Fibroblast of skin of scalp (primary cell): ENCODE results near the gene MN1.

Source experiments
- DNase-seq: peaks from one replicate; pipeline ENCODE4 v3.0.0-alpha.2; 2013

The MN1 gene

DNA sequence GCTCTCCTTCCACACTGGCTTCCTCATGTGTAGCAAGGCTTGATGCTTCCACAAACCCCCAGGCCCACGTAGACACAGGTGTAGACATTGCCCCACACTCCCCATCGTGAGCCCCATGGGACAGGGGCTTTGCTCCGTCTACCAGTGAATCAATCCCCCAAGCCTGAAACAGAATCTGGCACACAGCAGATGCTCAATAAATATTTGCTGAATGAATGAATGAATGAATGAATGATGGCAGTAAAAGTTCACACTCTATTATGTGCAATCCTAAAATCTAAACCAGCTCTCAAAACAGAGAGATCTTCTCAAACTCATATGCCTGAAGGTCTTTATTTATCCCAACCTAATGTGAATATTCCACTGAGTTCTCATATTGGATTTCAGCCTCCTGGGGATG is 69.9 kb downstream of the MN1 start:
- no peak for DNase-seq

DNA sequence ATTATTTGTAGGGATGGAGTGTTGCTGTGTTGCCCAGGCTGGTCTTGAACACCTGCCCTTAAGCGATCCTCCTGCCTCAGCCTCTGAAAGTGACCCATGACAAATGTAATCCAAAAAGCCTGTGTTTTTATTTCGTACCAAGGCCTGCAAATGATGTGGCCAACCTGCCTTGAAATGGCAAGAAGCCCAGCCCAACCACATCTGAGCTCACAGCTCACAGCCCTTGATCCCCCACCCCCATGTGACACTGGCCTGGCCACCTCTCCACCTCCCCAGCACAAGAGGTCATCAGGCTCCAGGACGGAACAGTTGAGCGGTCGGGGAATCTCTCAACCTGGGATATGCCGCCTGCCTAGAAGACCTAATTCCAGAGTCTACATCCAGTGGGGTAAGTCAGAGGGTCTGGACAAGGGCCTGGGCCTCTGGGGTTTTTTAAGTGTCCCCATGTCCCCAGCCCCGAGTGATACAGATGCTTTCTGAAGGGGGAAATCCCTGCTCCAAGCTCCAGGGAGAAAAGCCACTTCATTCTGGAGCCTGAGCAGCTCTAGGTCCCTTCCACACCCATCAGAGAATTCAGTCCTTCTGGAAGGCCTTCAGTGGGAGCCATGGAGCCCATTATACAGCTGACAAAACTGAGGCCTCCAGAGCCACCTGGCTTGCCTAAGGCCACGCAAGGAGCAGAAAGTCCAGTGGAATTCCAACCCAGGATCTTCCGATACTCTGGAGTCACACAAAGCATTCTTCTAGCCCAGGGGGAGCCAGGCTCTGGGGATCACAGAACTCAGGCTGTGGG is 70.7 kb downstream of the MN1 start:
- no peak for DNase-seq

DNA sequence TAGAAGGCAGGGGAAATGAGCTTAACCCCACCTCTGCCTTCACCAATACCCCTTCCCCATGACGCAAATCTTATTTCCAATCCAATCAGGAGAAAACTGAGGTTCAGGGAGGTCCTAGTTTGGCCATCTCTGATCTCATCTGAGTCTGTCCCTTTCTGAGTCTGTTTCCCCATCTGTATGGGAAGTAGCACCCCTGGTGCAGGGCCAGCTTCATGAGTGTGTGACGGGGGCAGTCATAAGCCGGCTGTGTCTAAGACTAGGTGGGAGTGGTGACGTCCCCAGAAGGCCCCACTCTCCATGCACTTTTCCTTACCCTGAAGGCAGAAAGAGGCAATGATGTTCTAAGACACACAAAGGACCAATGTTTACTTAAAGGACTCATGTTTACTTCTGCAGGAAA is 72.3 kb downstream of the MN1 start:
- no peak for DNase-seq

GRCh38 chr22:27727673-27728451 is 73.7 kb downstream of the MN1 start:
- no peak for DNase-seq

GRCh38 chr22:27726686-27727449 is 74.7 kb downstream of the MN1 start:
- DNase-seq, result peak; percentile 98

DNA sequence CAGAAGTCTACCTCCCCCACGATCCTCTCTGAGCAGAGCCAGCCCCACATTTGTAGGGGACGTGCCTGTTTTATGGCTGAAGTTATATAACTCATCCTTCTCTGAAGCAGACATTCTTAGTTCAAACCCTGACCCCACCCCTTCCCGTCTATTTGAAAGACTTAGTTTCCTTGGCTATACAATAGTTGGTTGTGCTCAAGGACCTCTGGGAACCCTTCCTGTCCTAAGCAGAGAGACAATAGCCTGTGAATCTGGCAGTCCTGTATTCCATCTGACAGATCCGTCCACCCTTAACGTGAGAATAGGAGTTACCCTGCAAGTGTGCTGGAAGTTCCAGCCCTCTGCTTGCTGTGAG is 75.2 kb downstream of the MN1 start:
- DNase-seq, result peak; percentile 35

DNA sequence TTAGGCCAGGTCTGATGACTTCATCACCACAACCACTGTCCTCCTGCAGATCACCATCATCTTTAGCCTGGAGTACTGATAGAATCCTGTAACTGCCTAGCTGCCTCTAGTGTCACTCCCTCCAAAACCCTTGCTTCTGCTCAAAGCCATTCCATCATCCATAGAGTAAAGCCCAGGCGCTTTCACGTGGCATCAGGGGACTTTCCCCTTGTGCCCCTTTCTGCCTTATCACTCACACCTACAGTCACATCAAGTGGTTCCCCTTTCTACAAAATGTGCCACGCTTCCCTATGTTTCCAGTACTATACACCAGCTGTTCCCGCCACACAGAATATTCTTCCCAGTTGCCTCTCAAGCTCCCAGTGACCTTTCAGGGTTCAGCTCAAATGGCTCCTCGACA is 75.9 kb downstream of the MN1 start:
- DNase-seq, result no peak

- peak; percentile 66 for DNase-seq
Measured at GRCh38 chr22:27724709-27725108, 76.8 kb downstream of the MN1 start.

- no peak for DNase-seq
Measured at GRCh38 chr22:27724157-27724556, 77.4 kb downstream of the MN1 start.

DNA sequence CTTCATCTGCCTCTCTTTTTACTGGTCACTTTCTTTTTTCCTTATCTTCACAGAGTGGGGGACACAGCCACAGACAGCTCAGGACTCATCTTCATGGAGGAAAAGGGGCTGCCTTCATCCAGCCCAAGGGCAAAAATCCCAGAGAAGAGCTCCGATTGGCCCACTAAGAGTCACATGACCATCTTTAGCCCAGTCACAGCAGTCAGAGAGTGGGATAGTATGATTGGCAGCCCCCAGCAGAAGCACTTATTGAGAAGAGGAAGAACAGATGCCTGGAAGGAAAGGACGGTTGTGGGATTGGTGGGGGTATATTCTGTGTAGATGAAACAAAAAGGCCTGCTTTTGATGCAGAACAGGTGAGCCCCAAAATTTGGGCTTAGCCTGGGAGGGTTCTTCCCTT is 77.8 kb downstream of the MN1 start:
- no peak for DNase-seq

DNA sequence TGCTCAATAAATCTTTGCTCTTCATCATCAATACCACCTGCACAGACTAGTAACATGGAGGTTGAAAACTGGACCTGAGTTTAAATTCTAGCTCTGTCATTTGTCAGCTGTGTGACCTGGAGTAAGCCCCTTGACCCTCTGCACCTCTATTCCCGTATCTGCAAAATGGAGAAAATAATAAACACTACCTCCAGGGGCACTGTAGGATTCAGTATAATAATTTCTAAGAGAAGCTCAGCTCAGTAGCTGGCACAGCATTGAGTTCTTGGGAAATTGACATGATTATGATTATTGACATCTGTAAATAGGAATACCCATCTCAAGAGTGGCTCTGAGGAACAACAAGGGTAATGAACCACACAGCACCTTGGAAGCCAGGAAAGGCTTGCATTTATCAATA is 78.4 kb downstream of the MN1 start:
- no peak for DNase-seq

DNA sequence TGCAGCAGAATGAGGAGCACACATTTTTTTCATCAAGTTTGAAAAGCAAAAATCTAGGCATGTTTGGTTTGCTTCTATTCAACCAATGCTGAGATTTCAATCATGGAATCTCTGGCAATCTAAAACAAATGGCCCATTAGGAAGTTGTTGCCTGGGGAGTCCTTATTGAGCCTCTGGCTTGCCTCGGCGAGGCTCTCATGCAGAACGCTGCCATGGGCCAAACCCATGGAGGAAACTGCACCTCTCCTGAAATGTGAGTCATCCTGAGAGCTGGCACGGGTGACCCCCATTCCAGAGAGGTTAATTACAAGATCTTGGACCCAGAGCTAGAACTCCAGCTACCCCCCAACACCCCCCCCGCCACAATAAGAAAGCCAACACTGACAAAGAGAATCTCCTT is 80.7 kb downstream of the MN1 start:
- peak; percentile 8 for DNase-seq

DNA sequence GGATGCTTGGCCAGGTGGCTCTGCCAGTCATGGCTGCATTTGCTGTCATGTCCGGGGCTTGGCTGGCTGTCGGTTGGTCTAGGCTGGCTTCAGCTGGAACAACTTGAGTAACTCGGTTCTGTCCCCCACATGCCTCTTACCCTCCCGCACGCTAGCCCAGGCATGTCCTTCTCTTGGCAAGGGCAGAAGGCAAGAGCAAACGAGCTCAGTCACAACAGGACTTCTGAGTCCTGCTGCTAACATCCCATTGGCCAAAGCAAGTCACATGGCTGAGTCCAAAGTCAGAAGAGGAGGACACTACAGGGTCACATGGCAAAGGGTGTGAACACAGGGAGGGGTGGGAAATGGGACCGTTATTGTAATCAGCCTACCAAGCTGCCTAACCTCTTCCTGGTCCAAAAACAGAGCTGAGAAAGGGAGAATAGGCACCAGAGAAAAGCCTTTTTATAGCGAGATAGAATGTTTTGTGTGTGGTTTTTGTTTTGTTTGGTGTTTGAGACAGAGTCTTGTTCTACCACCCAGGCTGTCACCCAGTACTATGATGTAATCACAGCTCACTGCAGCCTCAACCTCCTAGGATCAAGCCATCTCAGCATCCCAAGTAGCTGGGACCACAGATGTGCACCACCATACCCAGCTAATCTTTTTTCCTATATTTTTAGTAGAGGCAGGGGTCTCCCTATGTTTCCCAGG is 81.9 kb downstream of the MN1 start:
- peak; percentile 68 for DNase-seq

DNA sequence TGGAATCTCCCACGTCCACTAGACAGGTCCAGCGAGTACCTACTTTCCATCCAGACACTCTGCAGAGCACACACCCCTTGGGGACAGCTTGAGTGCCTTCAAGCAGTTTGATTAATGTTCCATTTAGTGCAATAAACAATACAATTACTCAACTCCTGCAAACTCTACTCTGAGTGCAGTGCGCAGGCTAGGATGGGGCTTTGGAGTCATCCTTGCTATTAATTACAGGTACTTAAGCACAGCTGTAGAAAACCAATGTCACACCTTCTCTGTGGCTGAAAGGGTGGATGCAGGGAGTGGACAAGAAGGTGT is 82.6 kb downstream of the MN1 start:
- DNase-seq, result no peak

GRCh38 chr22:27718186-27719035 is 83.1 kb downstream of the MN1 start:
- DNase-seq, result peak; percentile 93

DNA sequence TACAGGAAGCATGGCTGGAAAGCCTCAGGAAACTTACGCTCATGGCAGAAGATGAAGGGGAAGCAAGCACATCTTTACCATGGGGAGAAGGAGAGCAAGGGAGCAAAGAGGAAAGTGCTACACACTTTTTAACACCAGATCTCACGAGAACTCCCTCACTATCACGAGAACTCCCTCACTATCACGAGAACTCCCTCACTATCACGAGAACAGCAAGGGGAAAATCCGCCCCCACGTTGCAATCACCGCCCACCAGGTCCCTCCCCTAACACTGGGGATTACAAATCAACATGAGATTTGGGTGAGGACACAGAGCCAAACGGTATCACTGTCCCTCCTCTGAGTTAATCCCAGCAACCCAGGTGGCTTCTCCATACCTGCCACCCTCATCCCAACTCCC is 84.5 kb downstream of the MN1 start:
- no peak for DNase-seq

- DNase-seq, result no peak
Measured at GRCh38 chr22:27716074-27716473, 85.5 kb downstream of the MN1 start.

DNA sequence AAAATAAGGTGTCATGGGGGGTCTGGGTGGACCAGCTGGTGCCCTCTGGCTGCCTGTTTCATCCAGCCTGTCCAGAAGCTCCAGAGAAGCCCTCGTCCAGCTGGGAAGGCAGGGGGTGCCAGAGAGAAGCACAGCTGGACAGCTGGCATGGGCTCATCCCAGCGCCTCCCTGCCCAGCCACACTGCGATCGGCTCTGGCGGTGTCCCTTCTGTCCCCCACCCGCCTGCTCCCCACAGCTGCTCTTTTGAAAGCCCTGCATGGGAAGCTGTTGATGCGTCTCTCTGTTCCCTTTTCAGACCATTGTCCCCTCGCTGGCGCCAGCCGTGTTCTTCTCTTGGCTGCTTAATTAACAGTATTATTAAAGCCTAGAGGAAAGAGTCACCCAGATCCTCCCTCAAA is 86.5 kb downstream of the MN1 start:
- peak; percentile 26 for DNase-seq

- DNase-seq, result no peak
Measured at GRCh38 chr22:27714068-27714467, 87.5 kb downstream of the MN1 start.

GRCh38 chr22:27713461-27713860 is 88.1 kb downstream of the MN1 start:
- peak; percentile 19 for DNase-seq

DNA sequence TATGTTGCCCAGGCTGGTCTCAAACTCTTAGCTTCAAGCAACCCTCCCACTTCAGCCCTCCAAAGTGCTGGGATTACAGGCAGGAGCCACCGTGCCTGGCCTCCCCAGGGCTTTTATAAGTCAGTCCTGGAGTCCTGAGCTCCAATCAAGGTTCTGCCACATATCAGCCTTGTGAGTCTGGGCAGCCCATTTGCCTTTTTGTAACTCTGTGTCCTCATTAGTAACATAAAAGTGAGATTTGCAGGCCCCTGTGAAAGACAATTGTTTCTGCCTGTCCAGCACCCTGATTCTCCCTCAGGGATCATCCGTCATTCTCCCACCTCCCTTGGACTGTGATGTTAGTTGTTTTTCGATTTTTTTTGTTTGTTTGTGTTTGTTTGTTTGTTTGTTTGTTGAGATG is 89.8 kb downstream of the MN1 start:
- no peak for DNase-seq

DNA sequence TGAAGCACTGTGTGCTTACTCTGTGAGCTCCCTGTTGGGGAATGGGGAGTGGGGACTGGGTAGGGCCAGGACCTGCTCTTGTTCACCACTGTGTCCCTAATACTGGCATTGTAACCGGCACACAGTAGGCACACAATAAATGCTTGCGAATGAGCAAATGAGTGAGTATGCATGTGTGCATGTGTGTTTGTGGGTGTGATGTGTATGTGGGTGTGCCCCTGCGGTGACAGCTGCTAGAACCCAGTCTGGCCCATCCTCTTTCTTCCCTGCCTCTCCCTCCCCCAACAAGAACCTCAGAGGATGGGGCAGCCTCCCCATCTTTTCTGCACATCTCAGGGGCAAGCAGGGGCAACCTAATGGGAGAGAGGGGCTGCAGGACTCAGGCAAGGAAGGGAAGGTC is 90.5 kb downstream of the MN1 start:
- no peak for DNase-seq
